GM21825 (cell line): Measurements from ENCODE around the gene TRIM42.
A peak's percentile ranks its signal among the peaks of the same experiment; 100 is the strongest.

Experiments
- ATAC-seq: cut with Tn5 transposase; IDR thresholded peaks from one replicate; pipeline ENCODE4 v1.9.1; 2021; ENCODE audit warnings: mild to moderate bottlenecking, moderate library complexity; ENCODE audit not compliant: unreplicated experiment

TRIM42 gene

DNA sequence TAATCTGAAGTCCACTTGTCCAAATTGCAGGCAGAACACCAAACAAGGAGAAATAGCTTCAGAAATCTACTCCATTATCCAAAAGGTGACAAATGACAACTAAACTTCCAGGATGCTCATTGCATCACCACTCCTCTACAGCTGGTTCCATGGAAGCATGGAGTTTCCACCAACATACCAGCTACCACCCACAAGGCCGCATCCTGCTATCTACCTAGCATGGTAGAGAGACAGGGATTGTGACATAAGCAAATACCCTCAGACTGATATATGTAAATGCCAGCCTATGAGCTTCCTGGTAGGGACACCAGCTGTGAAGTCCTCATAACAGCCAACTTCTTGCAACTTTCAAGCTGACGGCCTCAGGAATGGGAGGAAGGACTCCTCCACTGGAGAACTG is at the start of gene TRIM42:
TRIM42 (plus strand) TSS at position 301 of the 400 bp plus-strand sequence. CDS start 166 bp downstream, outside the sequence.
- no peak for ATAC-seq

GRCh38 chr3:140628606-140629005 is 49.3 kb upstream of the TRIM42 start:
- ATAC-seq: no peak

- ATAC-seq: no peak
These were observed 48.3 kb upstream of the TRIM42 start for GRCh38 chr3:140629357-140630137.

GRCh38 chr3:140630366-140630765 is 47.5 kb upstream of the TRIM42 start:
- ATAC-seq: no peak

- no peak for ATAC-seq
These were observed 47.0 kb upstream of the TRIM42 start for GRCh38 chr3:140630866-140631265.

DNA sequence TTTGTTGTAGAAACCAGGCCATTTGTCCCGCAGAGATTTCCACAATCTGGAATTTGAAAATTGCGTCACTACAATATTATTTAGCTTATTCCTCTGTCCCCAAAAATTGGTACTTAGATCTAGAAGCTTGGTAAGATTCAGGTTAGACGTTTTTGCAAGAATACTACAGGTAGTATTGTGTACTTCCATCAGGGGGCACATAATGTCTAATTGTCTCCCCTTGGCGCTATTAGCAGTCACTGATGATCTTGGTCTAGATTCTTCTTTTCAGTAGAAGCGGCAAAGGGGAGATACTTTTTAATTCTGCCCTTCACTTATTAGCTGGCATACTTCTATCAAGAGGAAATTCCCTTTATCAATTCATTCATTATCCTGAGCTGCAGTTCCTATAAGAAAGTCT is 42.6 kb upstream of the TRIM42 start:
- no peak for ATAC-seq

DNA sequence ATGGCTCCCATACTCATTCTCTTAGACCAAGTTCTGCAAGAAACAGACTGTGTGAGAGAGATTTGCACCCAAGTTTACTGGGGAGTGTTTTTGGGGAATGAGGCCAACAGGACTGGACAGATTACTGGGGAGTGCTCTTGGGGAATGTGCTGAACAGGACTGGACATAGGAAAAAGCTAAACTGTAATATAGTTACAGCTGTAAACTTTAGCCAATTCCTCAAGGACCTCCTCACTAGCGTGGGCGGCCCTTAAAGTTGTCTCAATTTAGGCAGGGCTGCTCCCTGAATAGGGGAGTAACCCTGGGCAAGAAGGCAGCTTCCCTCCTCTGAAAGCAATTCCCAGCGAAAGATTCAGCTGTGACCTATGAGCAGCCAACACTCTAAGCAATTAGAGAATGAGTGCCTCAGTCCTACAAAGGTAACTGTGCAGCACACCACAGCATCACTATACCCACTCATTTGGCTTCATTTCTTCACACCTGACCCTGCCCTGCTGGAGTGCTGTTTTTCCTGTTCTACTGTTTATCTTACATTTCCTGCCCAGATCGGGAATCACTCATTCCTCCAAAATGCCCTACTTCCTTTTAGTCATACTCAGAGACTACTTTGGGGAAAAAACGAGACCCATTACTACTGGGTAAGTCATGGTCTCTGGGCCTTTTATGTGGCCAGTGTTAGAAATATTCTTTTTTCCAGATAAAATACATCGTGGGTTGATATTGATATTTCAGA is 41.3 kb upstream of the TRIM42 start:
- no peak for ATAC-seq

DNA sequence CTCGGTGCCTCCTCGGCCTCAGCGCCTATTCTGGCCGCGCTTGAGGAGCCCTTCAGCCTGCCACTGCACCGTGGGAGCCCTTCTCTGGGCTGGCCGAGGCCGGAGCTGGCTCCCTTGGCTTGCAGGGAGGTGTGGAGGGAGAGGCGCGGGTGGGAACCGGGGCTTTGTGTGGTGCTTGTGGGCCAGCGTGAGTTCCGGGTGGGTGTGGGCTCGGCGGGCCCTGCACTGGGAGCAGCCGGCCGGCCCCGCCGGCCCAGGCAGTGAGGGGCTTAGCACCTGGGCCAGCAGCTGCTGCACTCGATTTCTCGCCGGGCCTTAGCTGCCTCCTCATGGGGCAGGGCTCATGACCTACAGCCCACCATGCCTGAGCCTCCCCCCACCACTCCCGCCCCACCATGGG is 26.6 kb upstream of the TRIM42 start:
- ATAC-seq: no peak

DNA sequence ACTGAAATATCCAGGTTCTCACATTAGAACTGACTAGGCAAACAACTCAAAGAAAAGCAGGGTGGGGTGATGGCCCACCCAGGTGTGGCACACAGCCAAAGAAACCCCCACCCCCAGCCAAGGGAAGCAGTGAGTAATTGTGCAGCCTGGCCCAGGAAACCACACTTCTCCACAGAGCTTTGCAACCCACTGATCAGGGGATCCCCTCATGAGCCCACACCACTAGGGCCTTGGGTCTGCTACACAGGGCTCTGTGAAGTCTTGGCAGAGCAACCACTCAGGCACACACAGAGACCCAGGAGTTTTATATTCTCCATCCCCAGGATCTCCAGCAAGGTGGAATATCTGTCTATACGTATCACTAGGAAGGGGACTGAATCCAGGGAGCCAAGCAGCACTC is 22.2 kb upstream of the TRIM42 start:
- ATAC-seq: peak; percentile 76

GRCh38 chr3:140664111-140664510 is 13.8 kb upstream of the TRIM42 start:
- ATAC-seq: no peak

- no peak for ATAC-seq
These were observed 4.7 kb downstream of the TRIM42 start for GRCh38 chr3:140682586-140682985.

GRCh38 chr3:140686128-140686527 is 8.3 kb downstream of the TRIM42 start:
- no peak for ATAC-seq

DNA sequence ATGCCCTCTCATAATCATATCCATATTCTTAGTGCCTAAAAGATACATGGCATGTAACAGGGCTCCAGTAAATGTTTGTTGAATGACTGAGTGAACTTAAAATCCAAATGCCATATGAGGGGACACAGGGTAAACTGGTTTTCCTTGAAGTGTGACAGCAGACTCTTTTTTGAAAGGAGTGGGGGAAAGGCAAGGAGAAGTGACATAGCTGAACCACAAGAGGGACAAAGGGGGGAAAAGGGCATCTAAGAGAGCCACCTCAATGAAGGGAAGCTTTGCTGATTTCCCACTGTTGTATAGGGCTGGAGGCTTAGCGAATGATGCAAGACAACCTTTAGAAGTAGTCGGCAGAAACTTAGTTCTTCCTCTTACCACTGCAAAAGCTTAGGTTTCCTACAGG is 9.1 kb downstream of the TRIM42 start:
- ATAC-seq: no peak

- ATAC-seq: peak; percentile 75
These were observed 17.6 kb downstream of the TRIM42 start for GRCh38 chr3:140695361-140696061.

DNA sequence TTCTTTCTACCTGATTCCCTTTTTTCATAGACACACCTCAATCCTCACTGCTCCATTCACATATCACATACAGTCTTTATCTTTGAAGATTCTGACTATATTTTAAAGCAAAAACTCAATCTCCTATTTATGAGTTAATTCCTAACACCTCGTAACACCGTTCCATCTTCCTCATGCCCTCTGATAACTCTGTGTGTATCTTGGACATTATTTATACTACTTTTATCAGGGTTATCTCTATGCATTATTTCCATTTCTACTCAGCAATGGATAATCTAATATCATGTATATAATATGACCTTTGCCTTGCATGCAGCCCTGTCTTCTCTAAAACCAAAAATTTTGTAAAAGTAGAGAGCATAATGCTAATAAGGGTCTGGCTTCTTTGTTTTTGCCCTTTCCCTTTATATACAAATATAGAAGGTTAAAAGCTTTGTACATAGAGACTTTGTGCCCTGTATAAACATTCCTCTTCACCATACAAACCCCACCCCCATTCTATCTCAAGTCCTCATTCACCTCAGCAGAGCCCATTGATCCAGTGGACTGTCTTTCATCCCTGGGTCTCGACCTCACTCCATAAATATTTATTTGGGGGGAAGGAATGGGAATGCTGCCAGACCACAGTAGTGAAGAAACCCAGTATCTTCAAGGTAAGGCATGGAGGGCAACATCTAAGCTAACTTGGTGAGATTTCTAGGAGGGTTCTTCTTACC is 21.8 kb downstream of the TRIM42 start:
- no peak for ATAC-seq

- no peak for ATAC-seq
These were observed 24.4 kb downstream of the TRIM42 start for GRCh38 chr3:140702281-140702680.

DNA sequence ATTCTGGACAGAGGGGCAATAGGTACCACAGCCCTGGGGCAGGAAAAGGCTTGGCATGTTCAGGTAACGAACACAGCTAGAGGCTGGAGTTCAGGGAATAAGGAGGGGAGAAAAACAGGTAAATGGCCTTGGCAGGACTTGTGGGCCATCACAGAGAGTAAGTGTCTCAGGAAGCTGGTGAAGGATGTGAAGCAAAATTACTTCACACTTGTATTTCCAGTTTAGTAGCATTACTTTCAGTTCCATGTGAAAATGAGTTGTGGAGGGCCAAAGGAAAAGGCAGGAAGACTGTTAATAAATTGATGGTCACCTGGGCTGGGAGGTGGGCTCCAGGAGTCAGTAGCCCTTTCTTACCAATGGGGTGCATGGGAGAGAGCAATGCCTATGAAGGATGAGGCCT is 25.6 kb downstream of the TRIM42 start:
- no peak for ATAC-seq

GRCh38 chr3:140704733-140705132 is 26.9 kb downstream of the TRIM42 start:
- ATAC-seq: no peak

- ATAC-seq: no peak
These were observed 28.1 kb downstream of the TRIM42 start for GRCh38 chr3:140705954-140706353.

- ATAC-seq: no peak
These were observed 28.5 kb downstream of the TRIM42 start for GRCh38 chr3:140706360-140706759.

- ATAC-seq: no peak
These were observed 31.0 kb downstream of the TRIM42 start for GRCh38 chr3:140708815-140709214.
